SW480 (cell line): ENCODE measurements around the gene TDRD10.
"Not testable (repeated sequence)": the region's sequence is repeated elsewhere in the genome, so short reads cannot be mapped to it uniquely, and the experiment has no call there.

Experiments
- DNase-seq: peaks from one replicate; pipeline ENCODE4 v3.0.0-alpha.2; 2016; ENCODE audit warnings: low spot score

Gene TDRD10

DNA sequence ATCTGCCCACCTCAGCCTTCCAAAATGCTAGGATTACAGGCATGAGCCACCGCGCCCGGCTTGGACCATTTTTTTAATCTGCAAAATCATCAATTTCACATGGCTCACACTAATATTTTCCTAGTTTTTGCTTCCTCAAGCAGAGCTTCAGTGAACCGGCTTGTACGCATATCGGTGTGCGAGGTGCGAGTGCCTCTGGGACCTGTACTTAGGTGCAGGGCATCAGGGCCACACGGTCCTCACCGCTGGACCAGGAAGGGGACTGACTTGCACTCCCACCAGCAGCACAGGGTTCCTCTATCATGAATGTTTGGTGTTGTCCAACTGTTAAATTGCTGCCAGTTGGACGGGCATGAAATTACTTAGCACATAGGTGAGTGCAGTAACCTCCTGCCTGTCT, 15.6 kb downstream of the TDRD10 start:
- no peak for DNase-seq

DNA sequence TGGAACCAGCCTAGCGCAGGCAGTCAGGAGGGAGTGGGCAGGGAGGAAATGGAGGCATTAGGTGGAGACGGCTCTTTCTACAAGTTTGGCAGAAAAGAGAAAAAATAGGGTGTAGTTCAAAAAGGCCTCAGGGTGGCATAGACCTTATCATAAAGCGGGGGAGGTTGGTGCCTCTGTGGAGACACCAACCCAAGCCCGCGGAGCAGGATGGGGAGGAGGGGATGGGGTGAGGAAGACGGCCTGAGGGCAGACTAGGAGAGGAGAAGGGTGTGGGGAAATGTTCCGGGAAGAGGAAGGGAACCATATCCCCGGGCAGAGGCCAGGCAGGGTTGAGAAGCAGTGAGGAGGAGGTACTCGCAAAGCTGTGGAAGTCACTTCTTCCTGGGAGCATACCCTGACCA, 17.6 kb downstream of the TDRD10 start:
- no peak for DNase-seq

GRCh38 chr1:154520333-154520732, 18.3 kb downstream of the TDRD10 start:
- DNase-seq = no peak

DNA sequence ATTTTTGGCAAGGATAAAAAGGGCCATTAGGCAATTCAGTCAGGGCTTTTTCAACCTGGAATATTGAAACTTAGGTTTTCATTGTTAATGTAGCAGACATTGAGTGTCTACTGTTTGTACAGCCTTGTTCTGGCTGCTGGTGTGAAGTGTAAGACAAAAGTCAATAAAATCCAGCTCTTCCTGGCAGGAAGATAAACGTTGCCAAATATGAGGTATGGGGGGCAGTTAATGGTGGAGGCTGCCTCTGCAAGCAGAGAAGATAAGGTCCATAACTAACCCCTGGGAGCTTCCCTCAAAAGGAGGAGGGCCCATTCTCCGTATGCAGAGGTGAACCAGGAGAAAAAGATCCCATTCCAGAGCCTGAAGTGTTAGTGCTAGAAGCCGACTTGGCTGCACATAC, 19.7 kb downstream of the TDRD10 start:
- no peak for DNase-seq

- DNase-seq = no peak
Measured at GRCh38 chr1:154524881-154525280, 22.9 kb downstream of the TDRD10 start.

GRCh38 chr1:154527192-154527591, 25.2 kb downstream of the TDRD10 start:
- DNase-seq = no peak

DNA sequence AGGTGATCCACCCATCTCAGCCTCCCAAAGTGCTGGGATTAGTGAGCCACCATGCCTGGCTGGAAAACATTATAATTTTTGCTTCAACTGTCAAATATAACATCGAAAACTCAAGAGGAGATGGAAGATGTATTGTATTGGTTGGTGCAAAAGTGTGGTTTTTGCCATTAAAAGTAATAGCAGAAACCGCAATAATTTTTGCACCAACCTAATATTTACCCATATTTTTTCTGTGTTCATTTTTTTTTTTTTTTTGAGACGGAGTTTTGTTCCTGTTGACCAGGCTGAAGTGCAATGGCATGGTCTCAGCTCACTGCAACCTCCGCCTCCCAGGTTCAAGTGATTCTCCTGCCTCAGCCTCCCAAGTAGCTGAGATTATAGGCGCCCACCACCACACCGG, 27.3 kb downstream of the TDRD10 start:
- no peak for DNase-seq

DNA sequence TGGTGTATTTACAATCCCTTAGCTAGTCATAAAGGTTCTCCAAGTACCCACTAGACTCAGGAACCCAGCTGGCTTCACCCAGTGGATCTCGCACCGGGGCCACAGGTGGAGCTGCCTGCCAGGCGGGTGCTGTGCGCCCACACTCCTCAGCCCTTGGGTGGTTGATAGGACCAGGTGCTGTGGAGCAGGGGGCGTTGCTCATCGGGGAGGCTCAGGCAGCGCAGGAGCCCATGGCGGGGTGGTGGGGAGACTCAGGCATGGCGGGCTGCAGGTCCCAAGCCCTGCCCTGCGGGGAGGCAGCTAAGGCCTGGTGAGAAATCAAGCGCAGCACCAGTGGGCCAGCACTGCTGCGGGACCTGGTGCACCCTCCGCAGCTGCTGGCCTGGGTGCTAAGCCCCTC, 29.9 kb downstream of the TDRD10 start:
- not testable (repeated sequence) for DNase-seq

GRCh38 chr1:154533952-154534844, 32.2 kb downstream of the TDRD10 start:
- DNase-seq = peak; percentile 67

DNA sequence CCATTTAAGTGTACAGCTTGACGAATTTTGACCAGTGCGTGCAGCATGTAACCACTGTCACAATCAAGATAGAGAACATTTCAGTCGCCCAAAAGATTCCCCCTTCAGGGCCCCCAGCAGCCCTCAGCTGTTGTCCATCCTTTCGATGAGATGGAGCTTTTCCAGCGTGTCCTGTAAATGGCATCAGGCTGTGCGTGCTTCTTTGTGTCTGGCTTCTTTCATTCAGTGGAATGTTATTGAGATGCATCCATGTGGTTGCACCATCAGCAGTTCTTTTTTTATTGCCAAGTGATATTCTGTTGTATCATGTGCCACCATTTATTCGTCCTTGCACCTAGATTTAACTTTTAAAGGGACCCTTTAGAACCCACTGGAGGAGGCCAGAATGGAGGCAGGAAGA, 34.6 kb downstream of the TDRD10 start:
- no peak for DNase-seq

GRCh38 chr1:154539486-154540483, 37.8 kb downstream of the TDRD10 start:
- no peak for DNase-seq

DNA sequence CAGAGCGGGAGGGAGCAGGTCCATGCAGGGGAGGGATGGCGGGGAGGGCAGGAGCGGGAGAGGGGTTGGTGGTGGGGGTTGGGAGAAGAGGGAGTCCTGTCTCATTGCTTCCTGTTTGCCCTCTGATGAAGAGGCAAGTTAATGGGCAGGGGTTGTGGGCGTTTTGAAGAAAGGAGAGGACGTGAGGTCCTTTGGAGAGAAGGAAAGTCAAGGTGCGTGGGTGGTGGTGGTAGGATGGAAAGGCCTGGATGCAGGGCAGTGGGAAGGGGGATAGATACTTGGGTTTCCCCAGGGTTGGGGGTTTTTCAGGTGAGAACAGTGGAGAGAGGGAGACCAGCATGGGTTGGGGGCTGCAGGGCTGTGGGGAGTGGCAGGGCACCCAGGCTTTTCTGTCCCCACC, 39.2 kb downstream of the TDRD10 start:
- DNase-seq = no peak

- peak; percentile 58 for DNase-seq
Measured at GRCh38 chr1:154546264-154547063, 44.4 kb downstream of the TDRD10 start.

- no peak for DNase-seq
Measured at GRCh38 chr1:154547105-154547732, 45.2 kb downstream of the TDRD10 start.

GRCh38 chr1:154548028-154548427, 46.0 kb downstream of the TDRD10 start:
- no peak for DNase-seq

DNA sequence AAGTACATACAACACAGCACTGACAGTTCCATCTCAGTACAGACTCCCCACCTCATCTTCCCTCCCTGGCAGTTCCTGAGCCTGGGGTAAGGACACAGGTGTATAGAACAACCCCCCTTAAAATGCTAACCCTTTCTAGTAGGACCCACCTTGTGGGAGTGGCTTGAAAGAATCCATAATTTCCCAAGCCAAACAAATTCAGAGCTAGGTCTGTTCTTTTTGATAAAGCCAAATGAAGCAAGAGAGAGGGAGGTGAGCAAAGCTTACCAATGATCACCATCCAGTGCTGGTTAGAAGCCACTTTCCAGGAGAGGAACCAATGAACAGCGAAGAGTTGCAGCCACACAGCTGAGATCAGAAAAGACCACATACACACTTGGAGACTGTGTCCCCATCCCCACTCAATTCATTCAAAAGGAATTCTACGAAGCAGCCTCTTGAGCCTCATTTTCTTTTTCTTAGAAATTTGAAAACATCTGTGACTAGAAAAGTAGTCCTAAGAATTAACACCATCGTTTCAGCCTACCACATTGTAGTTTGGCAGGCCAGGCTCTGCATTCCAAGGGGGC, 47.3 kb downstream of the TDRD10 start:
- DNase-seq = no peak

DNA sequence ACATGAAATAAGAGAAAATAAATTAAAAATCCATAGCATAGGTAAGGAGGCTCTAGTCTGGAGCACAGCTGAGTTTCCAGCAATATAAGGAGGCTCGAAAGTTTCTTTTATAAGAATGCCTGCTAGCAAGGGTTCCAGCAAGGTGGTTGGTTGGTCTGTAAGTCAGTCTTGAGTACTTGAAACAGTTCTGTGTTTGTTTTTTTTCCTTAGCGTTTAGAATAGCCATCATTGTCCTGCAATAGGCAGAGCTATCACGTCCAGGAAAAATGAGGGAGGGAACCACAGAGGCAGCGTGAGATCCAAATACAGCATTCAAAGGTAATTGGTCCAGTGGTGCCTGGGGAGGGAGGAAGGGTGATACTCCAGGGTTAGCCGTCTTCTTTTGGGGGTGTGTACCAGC, 48.1 kb downstream of the TDRD10 start:
- no peak for DNase-seq

- no peak for DNase-seq
Measured at GRCh38 chr1:154550657-154551056, 48.6 kb downstream of the TDRD10 start.

GRCh38 chr1:154551474-154551873, 49.5 kb downstream of the TDRD10 start:
- DNase-seq = no peak

GRCh38 chr1:154552036-154552435, 50.0 kb downstream of the TDRD10 start:
- no peak for DNase-seq
